ENCODE measurements around the gene ALOX15B.
"Not testable (repeated sequence)": the region's sequence is repeated elsewhere in the genome, so short reads cannot be mapped to it uniquely, and the experiment has no call there.

GRCh38 chr17:8077939-8078338 lies 39.1 kb downstream of the ALOX15B start:
- TF ChIP-seq, protein P1, sequence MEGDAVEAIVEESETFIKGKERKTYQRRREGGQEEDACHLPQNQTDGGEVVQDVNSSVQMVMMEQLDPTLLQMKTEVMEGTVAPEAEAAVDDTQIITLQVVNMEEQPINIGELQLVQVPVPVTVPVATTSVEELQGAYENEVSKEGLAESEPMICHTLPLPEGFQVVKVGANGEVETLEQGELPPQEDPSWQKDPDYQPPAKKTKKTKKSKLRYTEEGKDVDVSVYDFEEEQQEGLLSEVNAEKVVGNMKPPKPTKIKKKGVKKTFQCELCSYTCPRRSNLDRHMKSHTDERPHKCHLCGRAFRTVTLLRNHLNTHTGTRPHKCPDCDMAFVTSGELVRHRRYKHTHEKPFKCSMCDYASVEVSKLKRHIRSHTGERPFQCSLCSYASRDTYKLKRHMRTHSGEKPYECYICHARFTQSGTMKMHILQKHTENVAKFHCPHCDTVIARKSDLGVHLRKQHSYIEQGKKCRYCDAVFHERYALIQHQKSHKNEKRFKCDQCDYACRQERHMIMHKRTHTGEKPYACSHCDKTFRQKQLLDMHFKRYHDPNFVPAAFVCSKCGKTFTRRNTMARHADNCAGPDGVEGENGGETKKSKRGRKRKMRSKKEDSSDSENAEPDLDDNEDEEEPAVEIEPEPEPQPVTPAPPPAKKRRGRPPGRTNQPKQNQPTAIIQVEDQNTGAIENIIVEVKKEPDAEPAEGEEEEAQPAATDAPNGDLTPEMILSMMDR (IDR thresholded peaks at IDR 0.05 in 2 of 3, conservative IDR thresholded peaks at IDR 0.05 in 1 of 3; ENCODE audit: borderline replicate concordance in 1 of 3, insufficient read depth in 1 of 3, low read depth in 2 of 3, low read length in 2 of 3), result not testable (repeated sequence)
- TF ChIP-seq FOSL1 (IDR thresholded peaks at IDR 0.05; ENCODE audit: low read depth); MAX (IDR thresholded peaks at IDR 0.05); POLR2A (IDR thresholded peaks at IDR 0.05; ENCODE audit: borderline replicate concordance, extremely low read depth, insufficient read depth, insufficient read length): not testable (repeated sequence)

Data from HCT116 (cell line).